Fibroblast of the aortic adventitia (primary cell): Measurements from ENCODE around the gene FAM120C. TPM values are rescaled to one million over a fixed set of nuclear protein-coding genes. Genes with fewer than 3 reads are reported as not detected.

Source experiments
- DNase-seq: peaks from one replicate; pipeline ENCODE4 v3.0.0-alpha.2; 2010; ENCODE audit warnings: low read depth
- H3K4me3 ChIP-seq: 2 replicates; pipeline ENCODE4 v1.5.1; 2011; ENCODE audit warnings: low read depth, mild to moderate bottlenecking, control low read depth, low read length, moderate library complexity
- CTCF ChIP-seq: IDR thresholded peaks from 2 replicates; pipeline ENCODE4 v1.5.1; 2011; ENCODE audit warnings: mild to moderate bottlenecking, low read length, control low read depth, inconsistent platforms; ENCODE audit not compliant: insufficient read depth
- total RNA-seq: library from RNA; depleted of rRNA; stranded (reverse); fragments of >200 nt; gene quantifications from 2 replicates; pipeline ENCODE4 v1.2.3, GENCODE V29; 2012; ENCODE audit warnings: low replicate concordance

FAM120C gene
- total RNA-seq, 1 donor: 10.5 TPM

GRCh38 chrX:54064564-54064963, 118.5 kb downstream of the FAM120C start:
- no peak for TF ChIP-seq CTCF
- no peak overlapping the region for H3K4me3 ChIP-seq
- no peak for DNase-seq

GRCh38 chrX:54063361-54063760, 119.7 kb downstream of the FAM120C start:
- DNase-seq: no peak
- no peak for TF ChIP-seq CTCF
- H3K4me3 ChIP-seq: no peak overlapping the region

- TF ChIP-seq CTCF: no peak
These were observed 133.3 kb downstream of the FAM120C start for GRCh38 chrX:54049801-54050200.

GRCh38 chrX:54048412-54048811, 134.6 kb downstream of the FAM120C start:
- H3K4me3 ChIP-seq: no peak overlapping the region
- TF ChIP-seq CTCF: no peak
- no peak for DNase-seq

More at GRCh38 chrX:54049801-54050200, 133.3 kb downstream of the FAM120C start:
- DNase-seq: no peak
- no peak overlapping the region for H3K4me3 ChIP-seq

- no peak for TF ChIP-seq CTCF
- no peak overlapping the region for H3K4me3 ChIP-seq
- DNase-seq: no peak
These were observed 137.4 kb downstream of the FAM120C start for GRCh38 chrX:54045563-54046228.

GRCh38 chrX:54044877-54045338, 138.1 kb downstream of the FAM120C start:
- DNase-seq: no peak
- TF ChIP-seq CTCF: no peak
- H3K4me3 ChIP-seq: peak overlapping the region; percentile 66
